Measurements from ENCODE around the gene CCNC. TPM values are rescaled to one million over a fixed set of nuclear protein-coding genes. Genes with fewer than 3 reads are reported as not detected.

CCNC gene
- total and polyA plus RNA-seq, 5 experiments from 2014 or later = 37.8 to 55.6 (median 44.3) TPM

- Mint-ChIP-seq H3K4me3 (no peak overlapping the region), H3K36me3 (peaks cover 0 to 39% (median 5%) of the 10 kb centered on the region in 3 donors), H3K27me3 (no peaks in the 10 kb centered on the region), H3K4me1 (peaks cover 10 to 45% (median 32%) of the 10 kb centered on the region in 4 donors), H3K9me3 (no peaks in the 10 kb centered on the region), H3K27ac (no peak overlapping the region)
- DNase-seq (no peak), ATAC-seq (no peak)
- POLR2A ChIA-PET = no interaction called here
These were observed 5.3 kb downstream of the CCNC start for GRCh38 chr6:99563056-99563723.

GRCh38 chr6:99560668-99561067, 7.8 kb downstream of the CCNC start:
- H3K4me3 Mint-ChIP-seq = no peak overlapping the region
- no peaks in the 10 kb centered on the region for H3K9me3 Mint-ChIP-seq
- no peak overlapping the region for H3K27ac Mint-ChIP-seq
- no peaks in the 10 kb centered on the region for H3K27me3 Mint-ChIP-seq
- no peak for ATAC-seq
- H3K4me1 Mint-ChIP-seq = peaks cover 4 to 24% (median 16%) of the 10 kb centered on the region in 4 donors
- DNase-seq = no peak
- POLR2A ChIA-PET = interaction anchor here (0.5 kb wide), 1 partner anchor 12 kb away, joined by 4 read pairs; no protein-coding TSS in a partner anchor
- H3K36me3 Mint-ChIP-seq = peaks cover 13 to 62% (median 27%) of the 10 kb centered on the region in 3 donors

GRCh38 chr6:99559057-99559456, 9.4 kb downstream of the CCNC start:
- Mint-ChIP-seq H3K27ac (no peak overlapping the region), H3K9me3 (no peaks in the 10 kb centered on the region), H3K4me3 (no peak overlapping the region), H3K4me1 (peaks cover 4 to 13% (median 9%) of the 10 kb centered on the region in 4 donors), H3K36me3 (peaks cover 20 to 75% (median 32%) of the 10 kb centered on the region in 3 donors), H3K27me3 (no peaks in the 10 kb centered on the region)
- no peak for DNase-seq
- POLR2A ChIA-PET = no interaction called here
- ATAC-seq = no peak

- POLR2A ChIA-PET = no interaction called here
- Mint-ChIP-seq H3K36me3 (peaks cover 21 to 74% (median 28%) of the 10 kb centered on the region in 3 donors), H3K27me3 (no peaks in the 10 kb centered on the region), H3K4me3 (no peak overlapping the region), H3K27ac (no peak overlapping the region), H3K4me1 (peaks cover 0 to 3% (median under 1%) of the 10 kb centered on the region in 4 donors), H3K9me3 (no peaks in the 10 kb centered on the region)
- no peak for ATAC-seq
- DNase-seq = no peak
These were observed 14.6 kb downstream of the CCNC start for GRCh38 chr6:99553888-99554287.

- no peak for DNase-seq
- Mint-ChIP-seq H3K27me3 (no peaks in the 10 kb centered on the region), H3K9me3 (no peaks in the 10 kb centered on the region), H3K4me3 (no peak overlapping the region), H3K4me1 (peaks cover 0 to 9% (median 7%) of the 10 kb centered on the region in 4 donors), H3K36me3 (peaks cover 7 to 75% (median 13%) of the 10 kb centered on the region in 3 donors), H3K27ac (no peak overlapping the region)
- ATAC-seq = no peak
- POLR2A ChIA-PET = no interaction called here
These were observed 18.3 kb downstream of the CCNC start for GRCh38 chr6:99550046-99550748.

DNA sequence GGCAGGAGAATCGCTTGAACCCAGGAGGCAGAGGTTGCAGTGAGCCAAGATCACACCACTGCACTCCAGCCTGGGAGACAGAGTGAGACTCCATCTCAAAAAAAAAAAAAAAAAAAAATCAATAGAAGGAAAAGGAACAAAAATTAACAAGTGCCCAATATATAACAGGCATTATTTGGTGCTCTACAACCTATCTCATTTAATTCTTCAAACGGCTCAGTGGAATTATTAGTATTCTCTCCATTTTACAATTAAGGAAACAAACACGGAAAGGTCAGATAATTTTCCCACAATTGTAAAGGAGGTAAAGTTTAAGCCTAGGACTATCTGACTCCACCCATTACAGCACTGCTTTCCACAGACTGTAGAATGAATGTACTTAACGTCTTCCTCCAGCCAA, 19.8 kb downstream of the CCNC start:
- Mint-ChIP-seq H3K27ac (no peak overlapping the region), H3K4me3 (no peak overlapping the region), H3K9me3 (no peaks in the 10 kb centered on the region), H3K4me1 (peaks cover 0 to 9% (median 7%) of the 10 kb centered on the region in 4 donors), H3K36me3 (peaks cover 4 to 77% (median 18%) of the 10 kb centered on the region in 3 donors), H3K27me3 (no peaks in the 10 kb centered on the region)
- POLR2A ChIA-PET = interaction anchor here (0.7 kb wide), 1 partner anchor 12 kb away, joined by 4 read pairs; no protein-coding TSS in a partner anchor
- ATAC-seq (no peak), DNase-seq (no peak)

DNA sequence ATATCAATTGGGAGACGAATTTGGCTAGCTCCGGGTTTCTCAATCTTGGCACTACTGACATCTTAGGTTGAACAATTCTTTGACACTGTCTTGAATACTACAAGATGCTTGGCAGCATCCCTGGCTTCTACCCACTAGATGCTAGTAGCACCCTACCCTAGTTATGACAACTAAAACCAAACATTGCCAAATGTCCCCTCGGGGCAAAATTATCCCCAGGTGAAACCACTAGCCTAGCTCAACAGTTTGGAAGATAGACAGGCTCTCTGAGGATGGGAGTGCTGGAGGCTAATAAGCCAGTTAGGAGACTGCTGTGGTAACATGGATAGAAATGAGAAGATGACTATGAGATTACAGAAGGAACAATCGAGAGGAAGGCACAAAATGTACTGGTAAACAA, 20.9 kb downstream of the CCNC start:
- Mint-ChIP-seq H3K4me1 (peaks cover 0 to 9% (median 6%) of the 10 kb centered on the region in 4 donors), H3K36me3 (peaks cover 4 to 75% (median 18%) of the 10 kb centered on the region in 3 donors), H3K27me3 (no peaks in the 10 kb centered on the region), H3K9me3 (no peaks in the 10 kb centered on the region), H3K4me3 (no peak overlapping the region), H3K27ac (peak overlapping the region in 1 of 10 donors; percentile 57)
- DNase-seq = no peak
- no peak for ATAC-seq
- POLR2A ChIA-PET = no interaction called here

GRCh38 chr6:99545442-99545841, 23.0 kb downstream of the CCNC start:
- H3K4me1 Mint-ChIP-seq = peaks cover 0 to 9% (median 6%) of the 10 kb centered on the region in 4 donors
- POLR2A ChIA-PET = no interaction called here

DNA sequence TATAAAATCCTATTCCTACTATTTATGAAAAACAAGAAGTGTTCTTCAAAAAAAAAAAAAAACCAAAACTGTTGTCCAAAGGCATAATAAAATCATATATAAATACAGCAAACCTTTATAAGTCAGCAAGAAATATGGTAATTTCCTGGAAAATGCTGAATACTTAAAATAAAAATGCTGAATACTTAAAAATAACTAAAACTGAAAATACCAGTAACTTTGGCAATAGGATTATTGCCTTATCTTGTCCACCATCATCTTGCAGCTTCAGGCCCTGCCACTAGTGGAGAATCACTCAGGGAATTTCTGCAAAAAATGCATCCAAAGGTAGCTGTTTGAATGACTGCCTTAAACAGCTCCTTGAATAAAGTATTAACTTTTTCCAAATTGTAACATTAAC, 24.5 kb downstream of the CCNC start:
- Mint-ChIP-seq H3K27me3 (no peaks in the 10 kb centered on the region), H3K36me3 (peaks cover 3 to 81% (median 25%) of the 10 kb centered on the region in 3 donors), H3K27ac (peak overlapping the region in 3 of 10 donors; percentile 16 to 72 (median 72)), H3K4me1 (peaks cover 0 to 9% (median 6%) of the 10 kb centered on the region in 4 donors), H3K4me3 (no peak overlapping the region), H3K9me3 (no peaks in the 10 kb centered on the region)
- no peak for DNase-seq
- POLR2A ChIA-PET = no interaction called here
- no peak for ATAC-seq

More at GRCh38 chr6:99545442-99545841, 23.0 kb downstream of the CCNC start:
- DNase-seq (no peak), ATAC-seq (no peak)
- Mint-ChIP-seq H3K9me3 (no peaks in the 10 kb centered on the region), H3K4me3 (no peak overlapping the region), H3K36me3 (peaks cover 4 to 80% (median 22%) of the 10 kb centered on the region in 3 donors), H3K27me3 (no peaks in the 10 kb centered on the region), H3K27ac (peak overlapping the region in 1 of 10 donors; percentile 76)

DNA sequence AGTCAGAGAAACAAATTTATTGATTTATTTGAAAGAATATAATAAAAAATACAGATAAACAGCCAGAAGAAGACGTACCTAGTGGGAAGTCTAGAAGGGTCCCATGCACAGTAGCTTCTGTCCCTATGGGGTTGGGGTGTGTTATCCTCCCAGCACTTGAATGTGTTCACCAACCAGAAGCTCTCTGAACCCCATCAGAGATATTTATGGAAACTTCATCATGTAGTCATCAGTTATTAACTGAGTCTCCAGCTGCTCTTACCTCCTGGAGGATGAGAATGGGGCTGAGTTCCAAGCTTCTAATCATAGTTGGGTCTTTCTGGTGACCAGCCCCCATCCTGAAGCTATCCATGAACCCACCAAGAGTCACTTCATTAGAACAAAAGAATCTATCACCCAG, 37.8 kb downstream of the CCNC start:
- POLR2A ChIA-PET = interaction anchor here (1.4 kb wide), 1 partner anchor 9 kb away, joined by 5 read pairs; no protein-coding TSS in a partner anchor
- Mint-ChIP-seq H3K27me3 (no peaks in the 10 kb centered on the region), H3K9me3 (no peaks in the 10 kb centered on the region), H3K36me3 (peaks cover 0 to 14% (median 0%) of the 10 kb centered on the region in 3 donors), H3K4me3 (no peak overlapping the region), H3K4me1 (no peaks in the 10 kb centered on the region), H3K27ac (no peak overlapping the region)
- ATAC-seq = no peak
- no peak for DNase-seq

GRCh38 chr6:99522531-99522930, 45.9 kb downstream of the CCNC start:
- Mint-ChIP-seq H3K27ac (no peak overlapping the region), H3K27me3 (peaks cover 0 to 2% (median 0%) of the 10 kb centered on the region in 5 donors), H3K4me1 (peaks cover 8 to 23% (median 18%) of the 10 kb centered on the region in 4 donors), H3K36me3 (no peaks in the 10 kb centered on the region), H3K4me3 (peak overlapping the region in 4 of 10 donors; percentile 22 to 42 (median 36)), H3K9me3 (no peaks in the 10 kb centered on the region)
- POLR2A ChIA-PET = interaction anchor here (1.0 to 3.7 kb wide), 2 partner anchors 9 to 97 kb away, joined by 5 to 14 read pairs; partner anchors contain the start of gene PNISR
- no peak for ATAC-seq
- DNase-seq = no peak

DNA sequence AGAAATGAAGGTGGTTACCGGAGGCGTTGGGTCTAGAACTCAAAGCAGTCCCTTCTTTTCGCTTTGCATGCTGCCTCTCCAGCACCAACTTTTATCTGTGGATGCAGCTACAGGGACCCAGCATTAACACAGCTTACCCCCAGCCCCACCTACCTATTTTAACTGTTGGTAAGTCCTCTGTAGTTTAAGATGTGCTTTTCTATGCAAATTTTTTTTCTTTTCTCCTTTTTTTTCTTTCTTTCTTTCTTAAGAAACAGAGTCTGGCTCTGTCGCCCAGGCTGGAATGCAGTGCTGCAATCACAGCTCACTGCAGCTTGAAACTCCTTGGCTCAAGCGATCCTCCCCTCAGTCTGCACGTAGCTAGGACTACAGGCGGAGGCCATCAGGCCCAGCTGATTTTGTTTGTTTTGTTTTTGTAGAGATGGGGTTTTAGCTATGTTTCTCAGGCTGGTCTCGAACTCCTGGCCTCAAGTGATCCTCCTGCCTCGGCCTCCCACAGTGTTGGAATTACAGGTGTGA, 46.8 kb downstream of the CCNC start:
- POLR2A ChIA-PET = interaction anchor here (1.0 to 3.7 kb wide), 4 partner anchors 8 to 96 kb away, joined by 5 to 14 read pairs (median 8); partner anchors contain the start of genes CCNC and PNISR

More for the DNA sequence above, 46.8 kb downstream of the CCNC start:
- no peak for DNase-seq
- H3K9me3 Mint-ChIP-seq = no peaks in the 10 kb centered on the region
- peak; percentile 25 to 26 for ATAC-seq
- H3K36me3 Mint-ChIP-seq = no peaks in the 10 kb centered on the region
- peaks cover 0 to 2% (median 0%) of the 10 kb centered on the region in 5 donors for H3K27me3 Mint-ChIP-seq
- peaks cover 8 to 23% (median 18%) of the 10 kb centered on the region in 4 donors for H3K4me1 Mint-ChIP-seq
- peak overlapping the region; percentile 75 to 98 (median 93) for H3K27ac Mint-ChIP-seq
- peak overlapping the region; percentile 91 to 99 (median 97) for H3K4me3 Mint-ChIP-seq

Data from naive thymus-derived CD8-positive, alpha-beta T cell (primary cell).